HK-2 (cell line): ENCODE data around the gene PHACTR3.

Experiments
- DNase-seq: peaks from one replicate; pipeline ENCODE4 v3.0.0-alpha.2; 2018; ENCODE audit not compliant: unreplicated experiment

Gene PHACTR3

DNA sequence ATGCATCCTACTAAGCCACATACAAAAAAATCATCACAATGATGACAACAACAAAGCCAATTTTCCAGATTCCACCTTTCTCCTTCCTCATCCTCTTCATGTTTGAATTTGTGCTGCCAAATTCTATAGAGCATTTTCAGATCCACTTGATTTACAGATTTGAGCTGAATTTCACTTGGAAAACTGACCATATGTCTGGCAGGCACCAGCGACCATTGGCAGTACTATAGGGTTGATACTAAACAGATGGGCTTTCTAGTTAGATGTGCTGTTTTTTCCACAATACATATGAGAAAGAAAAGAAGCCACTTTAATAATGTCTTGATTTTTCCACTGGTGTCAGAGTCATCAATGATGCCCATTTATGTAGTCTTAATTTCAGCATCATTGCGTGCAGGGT, 127.0 kb downstream of the PHACTR3 start:
- DNase-seq = no peak

GRCh38 chr20:59733351-59733750, 129.0 kb downstream of the PHACTR3 start:
- no peak for DNase-seq

DNA sequence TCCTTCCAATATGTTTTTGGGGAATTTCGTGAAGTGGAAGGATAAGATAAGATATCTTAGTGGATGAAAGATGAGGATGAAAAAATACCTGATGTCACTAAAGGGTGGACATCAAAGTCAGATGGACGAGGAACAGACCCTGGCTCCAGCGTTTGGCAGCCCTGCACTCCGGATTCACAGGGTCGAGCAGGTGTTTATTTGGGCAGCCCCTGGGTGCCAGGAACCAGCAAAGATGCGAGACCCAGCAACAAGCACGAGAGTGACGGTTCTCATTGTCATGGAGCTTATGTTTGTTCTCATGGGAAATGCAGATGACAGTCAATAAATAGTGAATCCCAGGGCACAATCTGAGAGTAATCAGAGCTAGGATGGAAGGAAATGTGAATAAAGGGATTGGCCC, 131.1 kb downstream of the PHACTR3 start:
- DNase-seq = no peak

DNA sequence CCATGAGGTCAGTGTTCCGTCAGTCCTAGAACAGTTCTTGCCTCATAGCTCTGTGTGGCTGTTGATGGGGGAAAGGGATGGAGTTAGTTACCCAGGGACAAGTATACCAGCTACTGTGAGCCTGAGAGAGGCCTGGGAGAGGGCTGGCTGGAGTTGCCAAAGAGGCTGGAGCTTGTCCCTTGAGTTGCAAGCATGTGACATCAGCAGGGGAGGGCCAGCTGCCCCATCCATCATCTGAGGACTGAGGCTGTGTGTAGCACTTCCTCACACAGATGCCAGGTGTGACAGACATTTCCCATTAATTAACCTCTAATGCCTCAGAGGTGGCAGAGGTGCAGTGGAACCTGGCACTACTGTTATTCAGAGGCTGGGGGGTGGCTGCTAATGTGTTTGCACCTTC, 131.6 kb downstream of the PHACTR3 start:
- no peak for DNase-seq

- DNase-seq = no peak
Measured at GRCh38 chr20:59736366-59736765, 132.0 kb downstream of the PHACTR3 start.

GRCh38 chr20:59737073-59737666, 132.8 kb downstream of the PHACTR3 start:
- no peak for DNase-seq

DNA sequence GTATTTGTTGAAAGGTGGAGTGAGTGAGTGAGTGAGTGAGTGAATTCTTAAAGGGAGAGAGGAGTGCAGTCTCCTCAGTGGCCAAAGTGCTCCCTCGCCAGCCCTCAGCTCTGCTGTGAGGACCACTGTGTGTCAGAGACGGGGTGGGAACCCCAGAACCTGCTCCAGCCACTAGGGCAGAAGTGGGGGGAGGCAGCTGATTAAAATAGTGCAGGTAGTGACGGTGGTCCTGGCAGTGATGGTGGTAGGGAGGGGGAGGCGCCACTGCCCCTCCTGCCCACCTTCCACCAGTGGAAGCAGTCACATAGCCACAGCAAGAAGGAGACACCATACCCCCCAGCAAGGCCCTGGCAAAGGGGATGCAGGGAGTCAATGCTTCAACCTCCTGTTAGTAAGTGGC, 133.5 kb downstream of the PHACTR3 start:
- DNase-seq = no peak

- no peak for DNase-seq
Measured at GRCh38 chr20:59738851-59739250, 134.5 kb downstream of the PHACTR3 start.

DNA sequence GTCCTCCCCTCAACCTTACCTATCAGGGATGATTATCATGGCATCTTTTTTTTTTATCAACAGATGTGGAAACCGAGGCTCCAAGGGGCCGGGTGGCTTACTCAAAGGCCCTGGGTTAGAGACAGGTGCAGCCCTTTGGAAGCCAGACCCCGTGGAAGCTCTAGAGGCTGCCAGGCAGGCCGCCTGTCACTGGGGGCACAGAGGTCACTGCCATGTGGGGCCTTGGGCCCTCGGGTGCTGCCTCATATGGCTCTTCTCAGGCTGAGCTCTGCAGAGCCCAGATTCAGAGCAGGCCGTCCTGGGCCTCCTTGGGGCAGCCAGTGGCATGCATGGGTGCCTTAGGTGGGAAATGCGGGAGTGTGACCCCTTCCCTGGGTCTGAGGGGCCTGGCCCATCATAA, 136.3 kb downstream of the PHACTR3 start:
- DNase-seq = no peak

DNA sequence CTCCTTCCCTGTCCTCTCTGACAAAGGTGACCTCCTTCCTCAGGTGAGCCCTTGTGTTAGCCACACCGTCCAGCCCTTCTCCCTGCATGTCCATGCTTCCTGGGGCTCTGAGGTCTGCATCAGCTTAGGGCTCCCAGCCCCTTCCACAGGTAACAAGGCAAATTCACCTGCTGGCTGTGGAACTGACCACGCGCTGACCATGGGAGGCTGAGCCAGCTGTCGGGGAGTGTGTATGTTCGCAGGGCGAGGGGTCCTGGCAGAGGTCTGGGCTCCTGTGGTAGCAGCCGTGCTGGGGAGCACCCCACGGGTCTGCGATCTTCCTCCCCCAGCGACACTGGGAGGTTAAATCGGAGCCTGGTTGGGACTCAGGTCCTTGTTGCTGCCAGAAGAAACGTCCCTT, 136.7 kb downstream of the PHACTR3 start:
- no peak for DNase-seq

DNA sequence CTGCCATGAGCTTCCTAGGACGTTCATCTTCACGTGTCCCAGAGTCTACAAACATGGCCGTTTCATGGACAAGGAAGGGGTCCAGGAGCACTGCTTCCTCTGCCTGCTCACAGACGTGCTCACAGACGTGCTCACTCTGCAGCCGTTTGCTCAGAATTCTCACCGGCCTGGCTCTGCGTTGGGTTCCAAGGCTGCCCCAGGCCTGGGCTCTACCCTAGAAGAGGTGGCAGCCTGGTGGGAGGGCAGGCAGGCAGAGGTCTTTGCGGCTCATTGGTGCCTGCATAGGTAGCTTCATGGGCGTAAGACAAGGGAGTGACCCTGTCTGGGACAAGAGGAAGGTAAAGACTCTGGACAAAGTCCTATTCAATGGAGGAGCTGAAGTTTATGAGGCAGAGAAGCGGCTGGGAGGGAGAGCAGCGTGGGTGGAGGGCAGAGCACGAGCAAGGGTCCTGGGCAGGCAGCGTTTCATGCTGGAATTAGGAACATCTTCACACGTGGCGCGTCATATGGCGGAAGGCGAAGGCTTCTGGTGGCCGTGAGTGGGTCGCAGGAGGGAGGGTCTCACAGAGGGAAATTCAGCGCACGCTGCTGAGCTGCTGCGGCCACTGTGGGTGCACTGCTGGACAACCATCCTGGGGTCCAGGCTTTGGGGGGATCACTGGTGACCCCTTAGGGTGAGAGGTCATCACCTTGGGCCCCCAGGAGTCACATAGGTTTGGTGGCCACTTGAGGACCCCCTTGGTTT, 138.2 kb downstream of the PHACTR3 start:
- DNase-seq = no peak

DNA sequence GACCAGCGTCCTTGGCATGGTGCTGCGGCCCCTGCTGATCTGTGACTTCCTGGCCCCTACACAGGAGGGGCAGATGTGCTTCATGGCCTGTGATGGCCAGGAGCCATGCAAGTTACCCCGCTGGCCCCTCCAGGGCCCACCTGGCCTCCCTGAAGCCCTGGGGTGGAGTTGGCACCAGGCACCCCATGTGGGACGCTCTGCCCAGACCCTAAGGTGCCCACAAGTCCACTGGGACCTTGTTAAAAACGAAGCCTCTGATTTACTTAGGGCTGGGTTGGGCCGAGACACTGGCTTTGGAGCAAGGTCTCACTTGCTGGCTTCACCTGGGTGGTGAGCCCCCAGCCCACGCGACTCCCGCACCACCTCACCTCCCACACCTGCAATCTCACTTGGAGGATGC, 139.0 kb downstream of the PHACTR3 start:
- no peak for DNase-seq

GRCh38 chr20:59743767-59744485, 139.6 kb downstream of the PHACTR3 start:
- no peak for DNase-seq

DNA sequence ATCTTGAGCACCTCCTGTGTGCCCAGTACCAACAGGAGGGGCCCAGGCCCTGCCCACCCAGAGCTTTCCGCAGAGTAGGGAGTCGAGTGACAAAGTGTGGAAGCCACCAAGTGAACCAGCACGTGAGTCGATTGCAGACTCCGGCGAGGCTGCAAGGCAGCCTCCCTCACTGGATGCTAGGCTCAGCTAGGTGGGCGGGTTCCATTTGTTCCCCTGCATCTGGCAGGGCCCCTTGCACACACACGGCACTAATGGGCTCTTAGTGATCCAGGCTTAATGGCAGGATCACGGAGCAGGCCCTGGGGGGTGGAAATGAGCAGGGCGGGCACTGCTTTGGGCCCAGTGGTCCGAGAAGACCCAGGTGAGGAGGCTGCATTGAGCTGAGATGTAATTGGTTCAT, 140.4 kb downstream of the PHACTR3 start:
- no peak for DNase-seq

DNA sequence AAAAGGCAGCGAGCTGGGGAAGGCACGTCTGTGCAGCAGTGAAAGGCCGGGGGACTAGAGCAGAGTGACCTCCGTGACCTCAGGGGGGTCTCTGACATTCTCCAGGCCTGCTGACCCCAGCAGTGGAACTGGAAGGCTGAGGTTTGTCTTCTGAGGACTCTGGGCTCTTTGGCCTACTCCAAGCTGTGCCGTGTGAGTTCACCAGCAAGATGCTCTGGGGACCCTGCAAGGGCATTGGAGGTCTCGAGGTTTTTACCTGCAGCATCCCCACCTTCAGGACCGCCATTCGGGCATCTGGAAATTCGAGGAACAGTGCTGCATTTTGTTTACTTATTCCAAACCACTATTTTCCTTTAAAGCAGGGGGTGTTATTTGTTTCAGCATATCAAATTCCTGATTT, 140.9 kb downstream of the PHACTR3 start:
- DNase-seq = no peak

DNA sequence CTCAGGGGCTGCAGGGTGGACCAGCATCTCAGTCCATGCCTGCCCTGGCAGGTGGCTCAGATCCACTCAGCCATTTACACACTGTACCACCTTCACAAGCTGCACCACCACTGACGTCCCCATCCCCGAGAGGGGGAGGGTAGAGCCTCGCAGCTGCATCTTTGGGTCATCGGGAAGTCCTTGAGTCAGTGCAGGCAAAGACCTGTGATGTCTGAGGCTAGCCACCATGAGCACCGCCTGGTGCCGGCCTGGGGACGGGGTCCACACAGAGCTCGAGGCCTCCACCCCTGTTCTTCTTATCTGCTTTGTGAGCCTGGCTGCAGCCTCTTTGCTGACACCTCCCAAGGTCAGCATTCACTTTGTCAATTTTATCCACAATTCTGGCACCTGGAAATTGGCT, 141.4 kb downstream of the PHACTR3 start:
- no peak for DNase-seq

DNA sequence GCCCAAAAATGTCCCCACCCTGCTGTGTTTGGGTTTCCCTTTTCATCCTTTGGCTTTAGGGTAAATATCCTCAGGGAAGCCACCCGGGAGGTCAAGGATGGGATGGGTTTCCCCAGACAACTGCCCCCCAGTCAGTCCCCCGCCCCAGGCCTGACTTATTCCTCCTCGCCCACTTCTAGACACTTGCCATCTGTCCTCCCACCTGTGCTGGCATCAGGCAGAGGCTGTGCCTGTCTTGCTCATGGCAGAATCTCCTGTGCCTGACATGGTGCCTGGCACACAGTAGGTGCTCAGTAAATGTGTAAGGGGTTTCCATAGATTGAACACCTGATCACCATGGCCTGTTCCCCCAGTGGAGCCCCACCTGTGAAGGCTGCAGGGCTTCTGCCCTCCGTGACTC, 141.8 kb downstream of the PHACTR3 start:
- no peak for DNase-seq

DNA sequence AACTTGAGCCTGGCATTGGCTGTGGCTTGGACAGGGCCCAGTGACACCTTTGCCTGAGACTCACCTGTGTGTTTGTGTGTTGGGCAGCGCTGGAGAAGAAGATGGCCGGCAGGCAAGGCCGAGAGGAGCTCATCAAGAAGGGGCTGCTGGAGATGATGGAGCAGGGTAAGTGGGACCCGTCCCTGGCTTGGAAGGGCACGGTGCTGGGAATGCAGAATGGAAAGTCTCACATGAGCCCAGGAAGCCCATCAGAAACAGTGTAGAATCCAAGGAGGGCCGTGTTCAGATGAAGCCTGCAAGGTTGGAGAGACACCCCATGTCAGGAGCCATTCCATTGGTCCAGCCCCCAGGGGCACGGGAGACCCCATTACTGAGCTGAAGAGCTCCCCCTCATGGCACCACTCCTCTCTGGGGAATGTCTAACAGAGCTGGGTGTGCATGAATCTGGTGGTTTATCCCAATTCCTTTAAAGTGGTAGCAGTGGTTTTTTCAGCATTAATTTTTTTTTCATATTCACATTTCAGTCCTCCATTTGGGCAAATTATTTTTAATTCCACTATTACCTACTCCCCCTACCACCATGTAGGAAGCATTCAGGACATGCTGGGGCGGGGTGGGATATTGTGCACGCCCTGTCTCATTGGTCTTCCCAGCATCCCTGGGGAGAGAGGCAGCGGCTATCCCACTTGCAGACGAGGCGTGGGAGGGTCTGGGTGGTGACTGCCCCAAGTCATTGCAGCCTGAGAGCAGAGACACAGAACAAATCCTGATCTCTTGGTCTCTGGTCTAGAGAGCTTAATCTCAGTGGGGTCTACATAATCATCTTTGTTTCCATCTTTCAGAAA, 143.6 kb downstream of the PHACTR3 start:
- DNase-seq = no peak

DNA sequence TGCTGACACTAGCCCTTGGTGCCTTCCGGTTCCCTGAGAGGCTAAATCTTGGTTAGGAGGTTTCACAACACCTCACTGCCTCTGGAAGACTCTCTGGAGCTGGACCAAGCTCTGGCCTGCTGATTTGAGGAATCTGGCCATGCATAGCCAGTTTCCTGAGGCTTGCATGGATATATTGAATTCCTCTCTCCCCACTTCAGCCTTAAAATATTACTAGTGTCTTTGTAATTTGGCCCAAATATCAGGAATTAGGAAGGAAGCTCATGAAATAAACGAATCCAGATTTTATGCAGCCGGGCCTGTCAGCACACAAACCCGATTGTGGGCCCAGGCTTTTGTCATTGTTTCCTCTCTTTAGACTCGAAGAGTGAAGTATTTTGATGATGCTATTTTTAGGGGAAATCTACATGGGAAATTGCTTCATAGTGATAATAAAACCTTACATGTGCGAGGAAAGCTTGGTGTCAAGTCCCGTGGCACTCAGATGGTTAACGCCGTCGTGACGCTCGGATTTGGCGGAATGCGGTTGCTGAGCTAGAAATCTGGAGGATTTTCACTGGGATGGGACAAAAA, 144.4 kb downstream of the PHACTR3 start:
- no peak for DNase-seq

DNA sequence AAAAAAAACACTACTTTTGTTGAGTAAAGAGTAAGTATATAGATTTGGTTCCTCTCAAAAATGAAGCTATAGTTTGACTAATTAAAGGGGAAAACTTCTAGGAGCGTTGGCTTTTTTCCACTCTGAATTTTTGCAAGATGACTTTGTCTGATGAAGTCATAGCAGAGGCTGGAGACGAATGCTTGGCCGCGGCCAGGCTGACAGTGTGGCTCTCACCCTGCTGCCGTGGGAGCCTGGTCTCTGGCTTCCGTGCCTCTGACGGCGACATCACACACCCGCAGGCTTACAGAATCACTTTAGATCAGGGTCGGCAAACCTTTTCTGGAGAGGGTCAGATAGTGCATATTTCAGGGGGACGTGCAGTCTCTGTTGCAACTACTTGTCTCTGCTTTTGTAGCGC, 145.0 kb downstream of the PHACTR3 start:
- no peak for DNase-seq

- DNase-seq = no peak
Measured at GRCh38 chr20:59750209-59750840, 146.0 kb downstream of the PHACTR3 start.
